K562 (cell line): ENCODE measurements around the gene MICALL2. TPM values are rescaled to one million over a fixed set of nuclear protein-coding genes. Genes with fewer than 3 reads are reported as not detected.

ENCODE experiments used
- ATAC-seq: fragments of 200-7000 bp; cut with Tn5 transposase; 3 replicates; pipeline ENCODE4 v1.9.1; 2020; ENCODE audit warnings: moderate library complexity
- BruUV-seq: library from RNA; stranded (reverse); fragments of 400-500 nt; replicated peaks from 2 replicates; lab custom pipeline; 2021; lab: Mats Ljungman, UMichigan
- CTCF ChIA-PET: fragments of 300-600 bp; formaldehyde crosslinking; extraction: SDS; loops from one replicate; lab custom pipeline; 2021; ENCODE audit warnings: low intra/inter-chr PET ratio; lab: Yijun Ruan, JAX
- POLR2A ChIA-PET: fragments of 300-600, 350-650 bp; sonication (Branson Sonifier 250); formaldehyde crosslinking; extraction: SDS; loops from one replicate; lab custom pipeline; 2021; ENCODE audit warnings: antibody characterized with exemption, inconsistent platforms; lab: Yijun Ruan, JAX
- DNase-seq, 4 experiments: peaks; one replicate each; pipeline versions ENCODE4 v3.0.0 to v3.0.0-alpha.2; 2011 to 2018; ENCODE audit warnings: low spot score in 3 of 4, mixed read lengths in 3 of 4; ENCODE audit errors: extremely low read depth in 1 of 4
- FAIRE-seq: peaks from 2 replicates; lab custom pipeline; 2011; peaks lifted over from hg19 to GRCh38; lab: Jason Lieb, UNC
- H2AFZ ChIP-seq: 2 replicates; pipeline ENCODE4 v1.6.0; 2011; ENCODE audit warnings: low read depth, low read length, control low read depth, inconsistent platforms
- H3K27ac ChIP-seq: fragments of 200-600 bp; 3 replicates; pipeline ENCODE4 v1.8.0; 2011; ENCODE audit warnings: low read depth, mild to moderate bottlenecking, control low read depth, inconsistent platforms, low read length, moderate library complexity, mixed read lengths; ENCODE audit errors: extremely low read depth
- H3K27me3 ChIP-seq, 2 experiments: fragments of 300-600 bp in 1 of 2; 2 replicates in 1 of 2; 3 replicates in 1 of 2; pipeline versions ENCODE4 v1.6.0 to v1.8.0; 2011; ENCODE audit warnings: inconsistent platforms in 2 of 2, low read length in 2 of 2, mild to moderate bottlenecking in 1 of 2, mixed read lengths in 1 of 2, moderate library complexity in 1 of 2; ENCODE audit not compliant: control insufficient read depth in 2 of 2, insufficient read depth in 2 of 2
- H3K36me3 ChIP-seq: fragments of 300-600 bp; 3 replicates; pipeline ENCODE4 v1.8.0; 2011; ENCODE audit warnings: mild to moderate bottlenecking, low read length, inconsistent platforms; ENCODE audit not compliant: control insufficient read depth, insufficient read depth
- H3K4me1 ChIP-seq, 2 experiments: fragments of 200-600 bp in 1 of 2; replicated peaks in 1 of 2; 2 replicates in 1 of 2; 3 replicates in 1 of 2; pipeline versions ENCODE4 v1.5.1 to v1.8.0; 2011; ENCODE audit warnings: inconsistent platforms in 2 of 2, low read length in 2 of 2, mild to moderate bottlenecking in 1 of 2, mixed read lengths in 1 of 2, moderate library complexity in 1 of 2; ENCODE audit not compliant: control insufficient read depth in 2 of 2, insufficient read depth in 2 of 2
- H3K4me2 ChIP-seq: 2 replicates; pipeline ENCODE4 v1.6.1; 2011; ENCODE audit warnings: low read length, control low read depth, inconsistent platforms, mixed read lengths; ENCODE audit not compliant: insufficient read depth
- H3K4me3 ChIP-seq: fragments of 200-600 bp; sonication (generic), shearing (Covaris generic); 2 replicates; pipeline ENCODE4 v1.5.1; 2016; ENCODE audit warnings: control low read depth, inconsistent platforms
- H3K79me2 ChIP-seq: fragments of 200-600 bp; 3 replicates; pipeline ENCODE4 v1.8.0; 2011; ENCODE audit warnings: low read length, inconsistent platforms; ENCODE audit not compliant: control insufficient read depth, insufficient read depth
- H3K9ac ChIP-seq, 2 experiments: 2 replicates each; pipeline versions ENCODE4 v1.6.0 to v1.6.1; 2011; ENCODE audit warnings: low read depth in 2 of 2, low read length in 2 of 2, control low read depth in 1 of 2, inconsistent platforms in 1 of 2, mild to moderate bottlenecking in 1 of 2, mixed read lengths in 1 of 2; ENCODE audit not compliant: insufficient read depth in 1 of 2
- H3K9me1 ChIP-seq: one replicate; pipeline ENCODE4 v1.6.0; 2011; ENCODE audit warnings: inconsistent platforms, mild to moderate bottlenecking, low read length, moderate library complexity; ENCODE audit not compliant: control insufficient read depth, insufficient read depth
- H3K9me3 ChIP-seq: replicated peaks from 2 replicates; pipeline ENCODE4 v1.5.1; 2011; ENCODE audit warnings: low read depth, low read length, inconsistent platforms; ENCODE audit not compliant: control insufficient read depth, insufficient read depth
- H4K20me1 ChIP-seq: replicated peaks from 2 replicates; pipeline ENCODE4 v1.6.1; 2011; ENCODE audit warnings: low read length, inconsistent platforms, mixed read lengths; ENCODE audit not compliant: control insufficient read depth, insufficient read depth
- CTBP1 ChIP-seq: fragments of 450-650 bp; IDR thresholded peaks from 2 replicates; pipeline ENCODE4 v1.6.1; 2016; ENCODE audit warnings: borderline replicate concordance
- MAZ ChIP-seq, 2 experiments: fragments of 450-650 bp in 1 of 2; sonication (generic) in 1 of 2; formaldehyde crosslinking; IDR thresholded peaks in 1 of 2; conservative IDR thresholded peaks in 1 of 2; 2 replicates each; pipeline versions ENCODE4 v1.4.0 to v1.5.0; 2020; ENCODE audit warnings: mild to moderate bottlenecking in 1 of 2, missing genetic modification reagents in 1 of 2
- PTBP1 ChIP-seq: fragments of 200-400 bp; formaldehyde crosslinking; IDR thresholded peaks from 2 replicates; pipeline ENCODE4 v1.6.1; 2017; ENCODE audit warnings: low read depth, low read length
- USF1 ChIP-seq: sonication (generic); formaldehyde crosslinking; IDR thresholded peaks from 2 replicates; pipeline ENCODE4 v1.9.0; 2022; ENCODE audit warnings: mild to moderate bottlenecking, missing genetic modification reagents
- USF2 ChIP-seq: sonication (generic); formaldehyde crosslinking; IDR thresholded peaks from 2 replicates; pipeline ENCODE4 v1.5.0; 2020; ENCODE audit warnings: missing genetic modification reagents
- ZBTB1 ChIP-seq: sonication (generic); formaldehyde crosslinking; IDR thresholded peaks from 2 replicates; pipeline ENCODE4 v1.8.1; 2023; ENCODE audit warnings: missing genetic modification reagents, low read depth, mild to moderate bottlenecking, borderline replicate concordance
- ZNF134 ChIP-seq: fragments of 250-450 bp; sonication (Bioruptor Pico); conservative IDR thresholded peaks from 2 replicates; pipeline ENCODE4 v1.4.0; 2020
- ZNF583 ChIP-seq: fragments of 250-450 bp; sonication (Bioruptor Pico); IDR thresholded peaks from 2 replicates; pipeline ENCODE4 v1.4.0; 2020
- WGBS: fragments of 100-300 bp; shearing (Covaris generic); methylation state at CpG from one replicate; pipeline ENCODE4 v1.1.6; 2016; ENCODE audit warnings: low coverage, mixed read lengths; ENCODE audit not compliant: insufficient coverage; ENCODE audit errors: missing lambda C conversion rate; 5-methylcytosine and 5-hydroxymethylcytosine counted together
- in situ Hi-C: fragments of 300-500 bp; cut with MboI; formaldehyde crosslinking; loops from 4 replicates; pipeline ENCODE4 v1.15.0; 2018; ENCODE audit warnings: inconsistent platforms, mixed read lengths
- intact Hi-C: fragments of 100-400 bp; cut with micrococcal nuclease; formaldehyde crosslinking; loops from 2 replicates; pipeline ENCODE4 v1.14.2; 2022
- polyA plus RNA-seq, 8 experiments: library from polyadenylated mRNA; depleted of rRNA in 4 of 8; stranded (reverse) in 5 of 8; unstranded in 3 of 8; fragments of >200 nt; fragmentation: Nextera tagmentation in 2 of 8; fragmentation: Illumina TruSeq in 1 of 8; extraction: Ambion mirVana in 2 of 8; extraction: Trizol in 1 of 8; gene quantifications; 2 replicates each; pipeline versions ENCODE4 v1.2.1 to v1.2.3, GENCODE V29; 2011 to 2014; ENCODE audit warnings: inconsistent platforms in 1 of 8, missing spikeins in 1 of 8
- total RNA-seq, 7 experiments: library from RNA; depleted of rRNA in 6 of 7; stranded (reverse); fragments of >200 nt in 6 of 7; fragmentation: Illumina TruSeq in 2 of 7; extraction: Trizol in 2 of 7; gene quantifications; 2 replicates each; pipeline versions ENCODE4 v1.2.1 to v1.2.3, GENCODE V29; 2011 to 2021; ENCODE audit warnings: low replicate concordance in 1 of 7

The MICALL2 gene
- total and polyA plus RNA-seq, 9 of the 15 experiments (the other 6 are each of a cell fraction or from before 2014, with no cell fraction given), result 1.8 to 103 (median 17.0) TPM

GRCh38 chr7:1409555-1409954 is 49.7 kb downstream of the MICALL2 start:
- Histone ChIP-seq H2AFZ (no peak overlapping the region), H3K36me3 (no peaks in the 10 kb centered on the region), H3K4me2 (no peak overlapping the region), H3K27ac (no peak overlapping the region), H3K9ac (no peak overlapping the region), H4K20me1 (0 out of 2 replicates have a peak, but pooled peaks cover 12% of the 10 kb centered on the region), H3K27me3 (peaks cover 15 to 50% of the 10 kb centered on the region in 2 experiments; a peak in 4 of 5 replicates), H3K4me3 (no peak overlapping the region), H3K4me1 (peaks cover 0 to 35% of the 10 kb centered on the region in 2 experiments; a peak in 3 of 5 replicates), H3K9me3 (no peaks in the 10 kb centered on the region), H3K79me2 (no peaks in the 10 kb centered on the region), H3K9me1 (no peaks in the 10 kb centered on the region)
- CTCF ChIA-PET, result no interaction called here
- ATAC-seq (no peak), DNase-seq (no peak), FAIRE-seq (no peak)
- BruUV-seq, result no TSS peak
- POLR2A ChIA-PET, result interaction anchor here (0.9 kb wide), 1 partner anchor 949 kb away, joined by 3 read pairs; no protein-coding TSS in a partner anchor
- WGBS, result 0% methylated on average over 7 of the region's 7 CpGs
- intact Hi-C loops (no loop called here), in situ Hi-C loops (no loop called here)
- TF ChIP-seq CTBP1, result 0 out of 2 replicates have a peak, but pooled peaks have one; percentile 19
- TF ChIP-seq ZNF583 (CRISPR knock-in tag), result no peak
- TF ChIP-seq MAZ (CRISPR knock-in tag; conservative IDR thresholded peaks at IDR 0.05 in 1 of 2, IDR thresholded peaks at IDR 0.05 in 1 of 2), result no peak
- TF ChIP-seq USF1 (CRISPR knock-in tag), result peak; percentile 66
- TF ChIP-seq ZBTB1 (CRISPR knock-in tag), result no peak
- peak; percentile 29 for TF ChIP-seq USF2 (CRISPR knock-in tag)
- no peak for TF ChIP-seq PTBP1
- TF ChIP-seq ZNF134 (CRISPR knock-in tag), result no peak
